ENCODE results near the gene AJUBA.
"Not testable (repeated sequence)": the region's sequence is repeated elsewhere in the genome, so short reads cannot be mapped to it uniquely, and the experiment has no call there.

The AJUBA gene

GRCh38 chr14:22982477-22983245 is at the start of gene AJUBA:
Gene AJUBA, minus strand, starts transcription at chr14:22982551. Its CDS starts 285 bp downstream, at chr14:22982266.
- peak; percentile 83 for DNase-seq

DNA sequence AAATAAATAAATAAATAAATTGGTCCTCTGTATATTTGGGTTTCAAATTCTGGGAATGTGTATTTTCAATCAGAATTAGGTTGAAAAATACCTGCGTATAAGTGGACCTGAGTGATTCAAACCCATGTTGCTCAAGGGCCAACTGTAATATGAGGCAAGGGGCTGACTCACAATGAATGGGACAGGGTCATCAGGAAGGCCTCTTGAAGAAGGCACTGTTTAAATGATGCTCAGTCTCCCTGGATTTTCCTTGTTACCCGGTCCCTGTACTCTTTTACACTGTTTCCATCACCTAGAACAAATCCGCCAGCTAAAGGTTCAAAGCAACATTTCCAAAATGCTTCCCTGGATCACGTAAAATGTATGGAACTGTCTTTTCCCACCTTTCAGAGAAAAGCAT is 48.6 kb upstream of the AJUBA start:
- no peak for DNase-seq

DNA sequence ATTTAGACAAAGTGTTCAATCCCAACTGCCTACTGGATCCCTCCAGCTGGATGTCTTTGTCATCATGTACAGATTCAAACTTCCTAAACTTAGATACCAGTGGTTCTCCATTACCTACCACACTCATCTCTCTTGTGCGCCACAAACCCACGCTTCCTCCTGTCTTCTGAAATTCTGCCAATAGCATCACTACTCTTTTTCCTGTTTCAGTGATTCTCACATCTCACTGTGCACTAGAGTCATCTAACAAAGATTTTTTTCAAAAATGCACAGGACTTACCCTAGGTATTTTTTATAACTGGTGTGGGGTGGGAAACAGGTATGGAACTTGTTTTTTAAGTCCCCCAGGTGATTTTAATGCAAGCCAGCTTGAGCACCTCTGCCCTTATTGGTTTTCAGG is 46.4 kb upstream of the AJUBA start:
- DNase-seq = no peak

- no peak for DNase-seq
Observed at GRCh38 chr14:23025151-23025814, 42.9 kb upstream of the AJUBA start.

- no peak for DNase-seq
Observed at GRCh38 chr14:23024612-23025075, 42.3 kb upstream of the AJUBA start.

GRCh38 chr14:23023795-23024152 is 41.4 kb upstream of the AJUBA start:
- DNase-seq = no peak

- no peak for DNase-seq
Observed at GRCh38 chr14:23023022-23023794, 40.9 kb upstream of the AJUBA start.

DNA sequence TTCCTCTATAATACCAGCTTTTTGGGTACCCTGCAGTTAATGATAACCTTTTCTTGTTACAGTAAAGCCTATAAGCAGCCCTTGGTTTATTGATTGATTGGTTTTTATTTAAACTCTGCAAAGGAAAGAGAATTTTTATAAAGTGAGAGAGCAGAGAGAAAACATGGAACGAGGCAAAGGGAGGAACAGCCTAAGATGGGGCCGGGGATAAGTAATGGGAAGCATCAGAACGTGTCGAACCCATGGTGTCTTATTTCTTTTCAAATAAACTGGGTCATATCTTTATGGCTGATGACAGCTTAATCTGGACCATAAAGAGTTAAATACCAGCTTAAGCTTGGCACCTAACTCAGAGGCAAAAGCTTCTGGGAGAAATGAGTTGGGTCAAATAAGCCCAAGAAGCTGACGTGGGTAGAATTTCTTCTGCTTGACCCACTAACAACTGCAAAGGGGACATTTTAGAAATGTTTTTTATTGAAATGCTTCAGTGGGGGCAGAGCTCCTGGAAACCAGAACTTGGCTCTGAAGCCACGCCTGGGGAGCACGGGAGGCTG is 39.6 kb upstream of the AJUBA start:
- no peak for DNase-seq

GRCh38 chr14:23021434-23021833 is 39.1 kb upstream of the AJUBA start:
- DNase-seq = no peak

DNA sequence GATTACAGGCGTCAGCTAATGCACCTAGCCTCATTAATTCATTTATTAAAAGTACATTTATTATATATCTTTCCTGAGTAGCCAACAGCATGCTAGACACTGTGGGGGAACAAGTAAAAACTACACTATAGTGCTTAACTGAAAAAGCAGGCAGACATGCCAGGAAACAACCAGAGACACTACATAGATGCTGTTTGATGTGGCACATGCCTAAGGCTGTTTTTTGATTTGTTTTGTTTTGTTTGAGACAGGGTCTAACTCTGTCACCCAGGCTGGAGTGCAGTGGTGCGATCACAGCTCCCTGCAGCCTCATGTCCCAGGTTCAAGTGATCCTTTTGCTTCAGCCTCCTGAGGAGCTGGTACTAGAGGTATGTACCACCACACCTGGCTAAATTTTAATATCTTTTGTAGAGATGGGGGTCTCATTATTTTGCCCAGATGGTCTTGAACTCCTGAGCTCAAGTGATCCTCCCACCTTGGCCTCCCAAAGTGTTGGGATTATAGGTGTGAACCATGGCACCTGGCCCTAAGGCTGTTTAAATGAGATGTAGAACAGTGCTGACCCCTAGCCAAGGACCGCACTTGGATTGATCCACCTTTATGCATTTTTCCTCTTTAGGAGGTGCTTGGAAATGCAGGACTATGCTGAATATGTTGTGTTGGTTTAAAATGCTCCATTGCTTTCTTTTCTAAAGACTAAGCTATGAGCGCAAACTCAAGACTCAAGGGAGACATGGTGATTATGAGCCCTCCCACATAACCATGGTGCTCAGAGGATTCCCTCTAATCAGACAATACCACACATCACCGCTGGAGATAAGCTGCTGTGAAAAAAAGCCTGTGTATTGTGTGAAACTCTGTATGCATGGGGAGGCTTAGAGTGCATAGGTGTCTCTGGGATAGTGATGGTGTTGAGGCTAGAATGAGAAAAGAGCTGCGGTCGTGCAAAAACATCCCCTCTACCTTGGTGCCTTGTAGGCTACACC is 38.1 kb upstream of the AJUBA start:
- DNase-seq = no peak

DNA sequence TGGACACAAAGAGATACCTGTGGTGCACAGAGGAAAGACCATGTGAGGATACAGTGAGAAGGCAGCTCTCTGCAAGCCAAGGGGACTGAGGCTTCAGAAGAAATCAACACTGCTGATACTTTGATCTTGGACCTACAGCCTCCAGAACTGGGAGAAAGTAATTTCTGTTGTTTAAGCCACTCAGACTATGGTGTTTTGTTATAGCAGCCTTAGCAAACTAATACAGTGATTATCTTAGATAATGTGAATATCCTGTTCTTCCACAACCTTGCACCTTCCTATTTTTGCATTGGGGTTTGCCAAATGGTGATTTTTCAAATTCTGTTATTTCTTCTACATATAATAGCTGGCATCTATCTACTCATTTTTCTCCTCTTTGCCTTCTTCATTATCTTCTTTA is 35.8 kb upstream of the AJUBA start:
- no peak for DNase-seq

- DNase-seq = no peak
Observed at GRCh38 chr14:23017091-23017490, 34.7 kb upstream of the AJUBA start.

DNA sequence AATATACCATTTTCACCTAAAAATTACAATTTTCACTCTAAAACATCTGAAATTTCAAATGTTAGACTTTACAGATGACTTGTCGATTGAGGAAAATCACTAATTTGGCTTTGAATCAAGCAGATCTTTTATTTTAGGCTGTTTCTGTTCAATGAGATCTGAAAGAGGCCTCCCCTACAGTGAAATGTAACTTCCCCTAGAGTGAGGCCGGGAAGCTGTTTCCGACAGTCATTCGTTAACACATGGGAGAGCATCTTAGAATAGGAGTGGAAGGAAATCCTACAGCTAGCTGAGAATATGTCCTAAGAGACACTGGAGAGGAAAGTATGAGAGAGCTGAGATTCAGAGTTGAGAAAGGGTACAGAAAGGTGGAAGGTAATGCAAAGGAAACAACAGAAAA is 33.3 kb upstream of the AJUBA start:
- no peak for DNase-seq

GRCh38 chr14:23013749-23014054 is 31.4 kb upstream of the AJUBA start:
- not testable (repeated sequence) for DNase-seq

DNA sequence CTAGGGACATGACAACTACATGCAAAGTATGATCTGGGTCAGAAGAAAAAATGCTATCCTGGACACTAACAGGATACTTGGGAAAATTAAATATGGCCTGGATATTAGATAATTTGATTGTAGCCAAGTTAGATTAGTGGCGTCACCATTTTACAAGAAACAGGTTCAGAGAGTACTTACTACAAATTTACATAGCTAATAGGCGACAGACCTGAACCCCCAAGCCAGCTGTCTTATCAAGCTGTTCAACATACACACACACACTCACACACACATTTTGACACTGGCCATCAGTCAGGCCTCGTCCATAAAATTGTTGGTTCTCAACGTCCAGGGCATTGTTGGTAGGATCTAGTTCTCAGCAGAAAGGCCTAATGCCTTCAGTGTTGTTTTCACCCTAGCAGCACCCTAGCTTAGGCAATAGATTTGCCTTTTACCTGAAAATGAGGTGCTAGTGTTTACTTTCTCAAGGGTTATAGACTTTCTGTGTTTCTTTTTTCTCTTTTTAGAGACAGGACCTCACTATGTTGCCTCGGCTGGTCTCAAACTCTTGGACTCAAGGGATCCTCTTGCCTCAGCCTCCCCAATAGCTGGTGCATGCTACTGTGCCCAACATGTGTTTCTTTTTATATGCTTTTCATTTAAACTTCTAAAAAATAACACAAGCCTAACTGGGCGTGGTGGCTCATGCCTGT is 30.9 kb upstream of the AJUBA start:
- DNase-seq = no peak

DNA sequence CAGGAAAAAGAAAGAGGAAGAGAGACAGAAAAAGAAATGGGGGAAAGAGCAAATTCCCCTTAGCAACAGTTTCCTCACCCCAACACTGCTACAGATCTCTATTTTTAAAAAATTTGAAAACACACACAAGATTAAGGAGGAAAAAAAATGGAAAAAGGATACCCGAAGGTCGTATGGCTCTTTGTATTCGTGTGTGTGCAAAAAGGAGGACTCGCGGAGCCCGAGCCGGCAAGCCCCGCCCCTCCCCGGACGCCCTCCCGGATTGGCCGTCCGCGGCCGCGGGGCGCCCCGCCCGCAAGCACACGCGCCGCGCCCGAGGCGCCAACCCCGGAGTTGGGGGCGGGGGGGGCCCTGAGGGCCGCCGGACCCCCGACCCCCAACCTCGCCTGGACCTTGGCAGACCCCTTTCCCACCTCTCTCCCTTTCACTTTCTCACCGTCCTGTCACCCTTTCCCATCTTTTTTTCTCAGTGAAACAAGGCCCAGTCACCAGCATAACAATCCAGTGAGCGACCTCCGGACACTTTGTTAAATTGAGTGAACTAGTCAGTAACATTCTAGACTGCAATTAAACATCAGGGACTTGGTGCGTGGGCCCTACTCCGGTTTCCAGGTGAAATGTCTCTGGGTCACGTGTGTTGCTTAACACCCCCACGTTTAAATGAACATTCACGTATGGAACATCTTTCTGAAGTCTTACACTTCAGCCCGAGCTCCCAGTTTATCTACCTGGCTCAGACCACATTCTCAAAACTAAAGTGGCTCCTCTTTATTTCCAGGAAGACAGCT is 27.8 kb upstream of the AJUBA start, which contains the start of gene C14orf93:
C14orf93 (minus strand) TSS at position 205 of the 788 bp plus-strand sequence. CDS start 11,120 bp downstream, outside the sequence.
- peak; percentile 80 for DNase-seq

GRCh38 chr14:23009483-23009938 is 27.2 kb upstream of the AJUBA start:
- DNase-seq = no peak

GRCh38 chr14:23008831-23009230 is 26.5 kb upstream of the AJUBA start:
- peak; percentile 10 for DNase-seq

- DNase-seq = peak; percentile 97
Observed at GRCh38 chr14:23006544-23007419, 24.4 kb upstream of the AJUBA start.

- DNase-seq = no peak
Observed at GRCh38 chr14:23006188-23006534, 23.8 kb upstream of the AJUBA start.

All from suppressor macrophage treated with lipopolysaccharide for 4 hours (primary cell).